Measurements from ENCODE around the gene HIVEP1. TPM values are rescaled to one million over a fixed set of nuclear protein-coding genes. Genes with fewer than 3 reads are reported as not detected.
A peak's percentile ranks its signal among the peaks of the same experiment; 100 is the strongest.

The HIVEP1 gene
- total and polyA plus RNA-seq, 2 of the 13 experiments (the other 11 are each of a cell fraction or from before 2014, with no cell fraction given), result 7.4 to 9.9 TPM

DNA sequence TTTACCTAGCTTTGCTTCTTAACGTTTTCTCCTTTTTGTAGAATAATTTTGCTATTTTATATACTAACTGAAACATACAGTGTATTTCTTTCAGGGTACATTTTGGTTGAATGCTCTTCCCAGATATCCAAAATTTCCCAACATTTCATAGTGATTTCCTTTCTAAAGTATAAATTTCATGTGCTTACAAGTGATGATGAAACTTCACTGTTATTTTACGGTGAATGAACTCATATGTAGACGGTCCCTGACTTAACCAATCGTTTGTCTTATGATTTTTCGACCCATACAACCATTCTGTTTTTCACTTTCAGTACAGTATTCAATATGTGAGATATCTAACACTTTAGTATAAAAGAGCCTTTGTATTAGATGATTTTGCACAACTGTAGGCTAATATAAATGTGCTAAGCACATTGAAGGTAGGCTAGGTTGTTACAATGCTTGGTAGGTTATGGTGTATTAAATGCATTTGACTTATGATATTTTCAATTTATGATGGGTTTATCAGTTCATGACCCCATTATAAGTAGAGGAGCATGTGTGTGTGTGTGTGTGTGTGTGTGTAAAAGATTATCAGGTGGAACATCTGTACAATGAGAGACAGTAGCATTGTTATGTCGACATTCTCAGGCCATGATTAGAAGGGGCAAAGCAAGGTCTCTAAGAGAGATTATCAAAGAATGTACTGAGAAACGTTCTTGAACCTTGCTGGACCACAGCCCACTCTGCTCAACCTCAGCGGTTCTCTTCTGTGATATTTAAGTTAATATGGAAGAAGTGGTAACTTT is 20.9 kb downstream of the HIVEP1 start:
- Histone ChIP-seq H3K36me3 (replicated peaks in 1 of 2; ENCODE audit: control insufficient read depth in 1 of 2, insufficient read depth in 2 of 2, low read length in 2 of 2) (no peaks in the 10 kb centered on the region; a peak in 1 of 5 replicates), H3K9me3 (ENCODE audit: low read length) (peaks cover 10% of the 10 kb centered on the region), H3K4me3 (replicated peaks in 1 of 3; ENCODE audit: insufficient read depth in 1 of 3, low read depth in 2 of 3, low read length in 3 of 3) (no peak overlapping the region), H3K27ac (ENCODE audit: extremely low read length, insufficient read depth, low read length) (no peak overlapping the region), H3K27me3 (ENCODE audit: control insufficient read depth in 1 of 2, insufficient read depth in 2 of 2, low read length in 2 of 2) (no peaks in the 10 kb centered on the region), H2AFZ (ENCODE audit: low read length) (no peak overlapping the region), H3K4me1 (ENCODE audit: insufficient read depth, low read length) (peaks cover 19% of the 10 kb centered on the region), H3K4me2 (ENCODE audit: low read depth, low read length) (no peak overlapping the region), H3K9ac (ENCODE audit: insufficient read depth, low read depth, low read length) (no peak overlapping the region), H3K79me2 (ENCODE audit: insufficient read depth, low read length) (peaks cover 33% of the 10 kb centered on the region), H4K20me1 (ENCODE audit: insufficient read depth, low read length) (no peaks in the 10 kb centered on the region)
- intact Hi-C loops (cut with micrococcal nuclease; ENCODE audit: unreplicated experiment) (no loop called here), in situ Hi-C loops (cut with HindIII; ENCODE audit: extremely low pct_ligation_motif_present, low pct_unique_long_range_greater_than_20kb) (no loop called here)
- no peak for ATAC-seq
- FAIRE-seq, result no peak
- CTCF ChIA-PET (ENCODE audit: low intra/inter-chr PET ratio, low total read pairs), result no interaction called here
- BruUV-seq (replicated peaks), result no TSS peak
- POLR2A ChIA-PET, result no interaction called here
- DNase-seq (ENCODE audit: low spot score), result no peak
- TF ChIP-seq SAP130 (CRISPR knock-in tag; IDR thresholded peaks at IDR 0.05; ENCODE audit: low read depth) (no peak), CEBPB (IDR thresholded peaks at IDR 0.05; ENCODE audit: borderline replicate concordance, low read depth, low read length) (peak; percentile 11; the same call in 1 of the 2 replicates)
- 91% methylated on average over 8 of the region's 8 CpGs for WGBS (ENCODE audit: low lambda C conversion rate)

DNA sequence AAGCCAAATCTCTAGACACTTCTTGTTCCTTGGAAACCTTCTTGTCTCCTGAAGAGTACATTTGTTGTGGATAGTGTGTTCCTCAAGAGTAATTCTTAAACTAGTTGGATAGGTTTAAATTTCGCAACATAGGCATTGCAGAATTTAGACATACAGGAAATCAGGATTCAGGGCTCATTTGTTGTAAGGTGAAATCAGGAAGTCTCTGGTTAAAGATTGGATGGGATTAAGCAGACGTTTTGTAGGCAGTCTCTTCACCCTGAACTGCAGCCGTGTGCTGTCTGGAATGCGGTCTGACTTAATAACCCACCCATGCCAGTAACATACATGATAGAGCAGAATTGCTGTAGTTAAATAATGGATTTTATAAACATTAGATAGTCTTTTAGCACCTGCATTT is 21.7 kb downstream of the HIVEP1 start:
- ATAC-seq (no peak), FAIRE-seq (no peak), DNase-seq (ENCODE audit: low spot score) (no peak)
- no peak overlapping the region for H3K4me2 ChIP-seq (ENCODE audit: low read depth, low read length)
- H3K36me3 ChIP-seq (replicated peaks in 1 of 2; ENCODE audit: control insufficient read depth in 1 of 2, insufficient read depth in 2 of 2, low read length in 2 of 2), result no peaks in the 10 kb centered on the region
- no peaks in the 10 kb centered on the region for H3K27me3 ChIP-seq (ENCODE audit: control insufficient read depth in 1 of 2, insufficient read depth in 2 of 2, low read length in 2 of 2)
- no peaks in the 10 kb centered on the region for H4K20me1 ChIP-seq (ENCODE audit: insufficient read depth, low read length)
- peaks cover 19% of the 10 kb centered on the region for H3K4me1 ChIP-seq (ENCODE audit: insufficient read depth, low read length)
- WGBS (ENCODE audit: low lambda C conversion rate), result 72% methylated on average over 4 of the region's 4 CpGs
- H3K27ac ChIP-seq (ENCODE audit: extremely low read length, insufficient read depth, low read length), result no peak overlapping the region
- CTCF ChIA-PET (ENCODE audit: low intra/inter-chr PET ratio, low total read pairs), result no interaction called here
- BruUV-seq (replicated peaks), result no TSS peak
- POLR2A ChIA-PET, result no interaction called here
- no peak overlapping the region for H2AFZ ChIP-seq (ENCODE audit: low read length)
- peaks cover 10% of the 10 kb centered on the region for H3K9me3 ChIP-seq (ENCODE audit: low read length)
- no peak overlapping the region for H3K9ac ChIP-seq (ENCODE audit: insufficient read depth, low read depth, low read length)
- H3K79me2 ChIP-seq (ENCODE audit: insufficient read depth, low read length), result peaks cover 32% of the 10 kb centered on the region
- in situ Hi-C loops (cut with HindIII; ENCODE audit: extremely low pct_ligation_motif_present, low pct_unique_long_range_greater_than_20kb), result no loop called here
- TF ChIP-seq HNF4G (IDR thresholded peaks at IDR 0.05; ENCODE audit: borderline replicate concordance, low read depth, low read length), result no peak
- TF ChIP-seq HNF4G (CRISPR knock-in tag; IDR thresholded peaks at IDR 0.05; ENCODE audit: borderline replicate concordance, low read depth), result no peak
- no peak for TF ChIP-seq UBTF (CRISPR knock-in tag; IDR thresholded peaks at IDR 0.05)
- TF ChIP-seq ZNF782 (CRISPR knock-in tag; IDR thresholded peaks at IDR 0.05; ENCODE audit: borderline replicate concordance), result no peak
- TF ChIP-seq CEBPB (IDR thresholded peaks at IDR 0.05; ENCODE audit: borderline replicate concordance, low read depth, low read length), result peak; percentile 81
- no peak for TF ChIP-seq REL (CRISPR knock-in tag; conservative IDR thresholded peaks at IDR 0.05)
- TF ChIP-seq CEBPG (CRISPR knock-in tag; IDR thresholded peaks at IDR 0.05), result peak; percentile 62; the same call in 1 of the 2 replicates
- no peak for TF ChIP-seq ZNF775 (CRISPR knock-in tag; IDR thresholded peaks at IDR 0.05; ENCODE audit: borderline replicate concordance)
- TF ChIP-seq ZNF333 (CRISPR knock-in tag; IDR thresholded peaks at IDR 0.05; ENCODE audit: borderline replicate concordance), result no peak
- intact Hi-C loops (cut with micrococcal nuclease; ENCODE audit: unreplicated experiment), result loop anchor here (2.0 kb wide), 1 partner anchor 333 kb away; no protein-coding TSS in a partner anchor
- no peak overlapping the region for H3K4me3 ChIP-seq (replicated peaks in 1 of 3; ENCODE audit: insufficient read depth in 1 of 3, low read depth in 2 of 3, low read length in 3 of 3)

Data from HepG2 (cell line).